Chondrocyte (in vitro differentiated cells): ENCODE data around the gene GRAMD2B. TPM values are rescaled to one million over a fixed set of nuclear protein-coding genes. Genes with fewer than 3 reads are reported as not detected.

Experiments
- DNase-seq: peaks from one replicate; pipeline ENCODE4 v3.0.0; 2021; ENCODE audit warnings: mixed read lengths, low spot score
- H3K27ac Mint-ChIP-seq: one replicate; pipeline ENCODE4 v1.8.0; 2021; ENCODE audit warnings: mild to moderate bottlenecking, moderate library complexity, mixed read lengths; ENCODE audit not compliant: unreplicated experiment
- H3K27me3 Mint-ChIP-seq: 2 replicates; pipeline ENCODE4 v1.8.0; 2021; ENCODE audit warnings: low read depth, mixed read lengths
- H3K36me3 Mint-ChIP-seq: 2 replicates; pipeline ENCODE4 v1.8.0; 2021; ENCODE audit warnings: low read depth, mixed read lengths
- H3K4me1 Mint-ChIP-seq: 2 replicates; pipeline ENCODE4 v1.8.0; 2021; ENCODE audit warnings: low read depth, mild to moderate bottlenecking, mixed read lengths
- H3K4me3 Mint-ChIP-seq: one replicate; pipeline ENCODE4 v1.8.0; 2021; ENCODE audit warnings: mild to moderate bottlenecking, moderate library complexity, mixed read lengths; ENCODE audit not compliant: unreplicated experiment
- H3K9me3 Mint-ChIP-seq: 2 replicates; pipeline ENCODE4 v1.8.0; 2021; ENCODE audit warnings: low read depth, mixed read lengths
- total RNA-seq: library from RNA; stranded (reverse); gene quantifications from 3 replicates; pipeline ENCODE4 v1.2.1, GENCODE V29; 2021
- TF ChIP-seq, protein P1 (sequence below): fragments of 200-600 bp; sonication (generic); IDR thresholded peaks from 2 replicates; pipeline ENCODE4 v1.5.0; 2021; ENCODE audit warnings: antibody characterized with exemption, mild to moderate bottlenecking, moderate library complexity

Gene GRAMD2B
- total RNA-seq, 1 donor from 2014 or later, result 72.4 TPM

GRCh38 chr5:126527892-126528291 is 104.7 kb downstream of the GRAMD2B start:
- no peak for DNase-seq
- Mint-ChIP-seq H3K9me3 (no peaks in the 10 kb centered on the region), H3K4me3 (no peak overlapping the region), H3K27ac (peak overlapping the region; percentile 91), H3K4me1 (peaks cover 67% of the 10 kb centered on the region), H3K36me3 (no peaks in the 10 kb centered on the region), H3K27me3 (no peaks in the 10 kb centered on the region)
- TF ChIP-seq, protein P1, sequence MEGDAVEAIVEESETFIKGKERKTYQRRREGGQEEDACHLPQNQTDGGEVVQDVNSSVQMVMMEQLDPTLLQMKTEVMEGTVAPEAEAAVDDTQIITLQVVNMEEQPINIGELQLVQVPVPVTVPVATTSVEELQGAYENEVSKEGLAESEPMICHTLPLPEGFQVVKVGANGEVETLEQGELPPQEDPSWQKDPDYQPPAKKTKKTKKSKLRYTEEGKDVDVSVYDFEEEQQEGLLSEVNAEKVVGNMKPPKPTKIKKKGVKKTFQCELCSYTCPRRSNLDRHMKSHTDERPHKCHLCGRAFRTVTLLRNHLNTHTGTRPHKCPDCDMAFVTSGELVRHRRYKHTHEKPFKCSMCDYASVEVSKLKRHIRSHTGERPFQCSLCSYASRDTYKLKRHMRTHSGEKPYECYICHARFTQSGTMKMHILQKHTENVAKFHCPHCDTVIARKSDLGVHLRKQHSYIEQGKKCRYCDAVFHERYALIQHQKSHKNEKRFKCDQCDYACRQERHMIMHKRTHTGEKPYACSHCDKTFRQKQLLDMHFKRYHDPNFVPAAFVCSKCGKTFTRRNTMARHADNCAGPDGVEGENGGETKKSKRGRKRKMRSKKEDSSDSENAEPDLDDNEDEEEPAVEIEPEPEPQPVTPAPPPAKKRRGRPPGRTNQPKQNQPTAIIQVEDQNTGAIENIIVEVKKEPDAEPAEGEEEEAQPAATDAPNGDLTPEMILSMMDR, result no peak

- peak overlapping the region; percentile 87 for H3K27ac Mint-ChIP-seq
- no peaks in the 10 kb centered on the region for H3K9me3 Mint-ChIP-seq
- peaks cover 39% of the 10 kb centered on the region for H3K4me1 Mint-ChIP-seq
- no peak for DNase-seq
- no peaks in the 10 kb centered on the region for H3K36me3 Mint-ChIP-seq
- no peaks in the 10 kb centered on the region for H3K27me3 Mint-ChIP-seq
- TF ChIP-seq, protein P1, result no peak
- no peak overlapping the region for H3K4me3 Mint-ChIP-seq
Measured at GRCh38 chr5:126531543-126532120, 108.4 kb downstream of the GRAMD2B start.

GRCh38 chr5:126534553-126534952 is 111.3 kb downstream of the GRAMD2B start:
- H3K27me3 Mint-ChIP-seq, result no peaks in the 10 kb centered on the region
- TF ChIP-seq, protein P1, result no peak
- no peaks in the 10 kb centered on the region for H3K9me3 Mint-ChIP-seq
- no peak overlapping the region for H3K4me3 Mint-ChIP-seq
- H3K27ac Mint-ChIP-seq, result no peak overlapping the region
- H3K36me3 Mint-ChIP-seq, result peaks cover 1% of the 10 kb centered on the region
- DNase-seq, result no peak
- peaks cover 46% of the 10 kb centered on the region for H3K4me1 Mint-ChIP-seq

DNA sequence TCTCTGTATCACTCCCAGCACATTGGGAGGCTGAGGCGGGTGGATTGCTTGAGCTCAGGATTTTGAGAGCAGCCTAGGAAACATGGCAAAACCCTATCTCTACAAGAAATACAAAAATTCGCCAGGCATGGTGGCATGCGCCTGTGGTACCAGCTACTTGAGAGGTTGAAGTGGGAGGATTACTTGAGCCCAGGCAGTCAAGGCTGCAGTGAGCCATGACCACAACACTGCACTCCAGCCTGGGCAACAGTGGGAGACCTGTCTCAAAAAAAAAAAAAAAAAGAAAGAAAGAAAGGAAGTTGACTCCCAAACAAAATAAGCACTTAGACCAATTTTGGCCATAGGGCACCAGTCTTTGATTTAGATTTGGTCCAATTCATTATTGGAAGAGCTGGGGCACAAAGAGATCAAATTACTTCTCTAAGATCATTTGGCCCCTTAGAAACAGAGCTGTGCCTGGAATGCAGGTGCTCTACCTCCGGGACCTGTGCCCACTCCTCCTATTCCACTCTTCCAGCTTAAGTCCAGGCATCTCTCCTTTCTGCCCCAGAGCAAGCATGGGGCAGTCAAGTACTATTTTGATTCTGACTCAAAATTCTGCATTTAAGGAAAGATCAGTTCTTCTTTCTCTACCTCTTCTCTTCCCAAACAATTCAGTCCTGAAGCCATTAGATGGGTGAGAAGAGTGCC is 112.8 kb downstream of the GRAMD2B start:
- no peaks in the 10 kb centered on the region for H3K27me3 Mint-ChIP-seq
- no peak overlapping the region for H3K27ac Mint-ChIP-seq

GRCh38 chr5:126536874-126537273 is 113.7 kb downstream of the GRAMD2B start:
- H3K27me3 Mint-ChIP-seq, result no peaks in the 10 kb centered on the region
- H3K27ac Mint-ChIP-seq, result no peak overlapping the region
- DNase-seq, result no peak
- H3K4me1 Mint-ChIP-seq, result peaks cover 34% of the 10 kb centered on the region
- H3K36me3 Mint-ChIP-seq, result peaks cover 1% of the 10 kb centered on the region
- no peak overlapping the region for H3K4me3 Mint-ChIP-seq
- H3K9me3 Mint-ChIP-seq, result no peaks in the 10 kb centered on the region
- TF ChIP-seq, protein P1, result peak; percentile 62

More for the DNA sequence above, 112.8 kb downstream of the GRAMD2B start:
- TF ChIP-seq, protein P1, result no peak
- H3K4me1 Mint-ChIP-seq, result peaks cover 43% of the 10 kb centered on the region
- H3K4me3 Mint-ChIP-seq, result no peak overlapping the region
- H3K36me3 Mint-ChIP-seq, result peaks cover 1% of the 10 kb centered on the region
- no peaks in the 10 kb centered on the region for H3K9me3 Mint-ChIP-seq
- no peak for DNase-seq
